Measurements from ENCODE around the gene IFI30. TPM values are rescaled to one million over a fixed set of nuclear protein-coding genes. Genes with fewer than 3 reads are reported as not detected.

IFI30 gene
- total RNA-seq, 1 experiment from 2014 or later: 23.6 TPM

- no peak overlapping the region for H2BK5ac ChIP-seq (ENCODE audit: insufficient read length, low read length)
- H3K27ac Mint-ChIP-seq: no peak overlapping the region
- WGBS (ENCODE audit: extremely low coverage, insufficient read length, low lambda C conversion rate): no CpG with 5 or more reads among the region's 1 CpG
- H4K8ac ChIP-seq (replicated peaks; ENCODE audit: insufficient read length, low read depth, low read length): no peak overlapping the region
- H3K27me3 Mint-ChIP-seq (ENCODE audit: low read depth): no peaks in the 10 kb centered on the region
- H3K56ac ChIP-seq (ENCODE audit: insufficient read length, low read depth, low read length): no peak overlapping the region
- no peak overlapping the region for H3K4me2 ChIP-seq (ENCODE audit: insufficient read depth, insufficient read length, low read length)
- TF ChIP-seq CTCF (conservative IDR thresholded peaks at IDR 0.05): no peak
- H3K4me3 Mint-ChIP-seq: no peak overlapping the region
- no peak overlapping the region for H2BK120ac ChIP-seq (ENCODE audit: low read depth, low read length, poor library complexity, severe bottlenecking)
- no peaks in the 10 kb centered on the region for H3K4me1 Mint-ChIP-seq
- H3K27me3 ChIP-seq (ENCODE audit: insufficient read depth, low read length): no peaks in the 10 kb centered on the region
- H3K36me3 Mint-ChIP-seq (ENCODE audit: insufficient read depth in 1 of 3, low read depth in 3 of 3): peaks cover 17 to 56% (median 53%) of the 10 kb centered on the region in 3 experiments
- no peak overlapping the region for H3K14ac ChIP-seq (ENCODE audit: insufficient read depth, low read length)
- no peak overlapping the region for H4K5ac ChIP-seq (ENCODE audit: insufficient read length, low read depth, low read length)
- no peaks in the 10 kb centered on the region for H3K4me1 ChIP-seq (ENCODE audit: insufficient read depth, low read length)
- H2AK5ac ChIP-seq (ENCODE audit: insufficient read length, low read length): no peak overlapping the region
- H3K23ac ChIP-seq (ENCODE audit: insufficient read length, low read depth, low read length): no peak overlapping the region
- H3K9me3 Mint-ChIP-seq: peaks cover 0 to 4% of the 10 kb centered on the region in 2 experiments; a peak in 1 of 5 replicates
- no peak for DNase-seq
- no peak overlapping the region for H2BK20ac ChIP-seq (ENCODE audit: low read depth, low read length, poor library complexity, severe bottlenecking)
- H3K23me2 ChIP-seq (ENCODE audit: insufficient read length, low read depth, low read length, poor library complexity, severe bottlenecking): no peaks in the 10 kb centered on the region
- H3T11ph ChIP-seq (ENCODE audit: low read length): no peak overlapping the region
- H3K4ac ChIP-seq (ENCODE audit: low read depth, low read length): no peak overlapping the region
- H3K9me3 ChIP-seq (ENCODE audit: control insufficient read depth, low read depth, low read length): no peaks in the 10 kb centered on the region
- no peaks in the 10 kb centered on the region for H3K79me2 ChIP-seq (ENCODE audit: insufficient read depth, low read length)
- H3K9ac ChIP-seq (ENCODE audit: extremely low read depth, insufficient read length, low read length): no peak overlapping the region
- H3K27ac ChIP-seq (ENCODE audit: insufficient read length, low read depth, low read length): no peak overlapping the region
- H2BK15ac ChIP-seq (ENCODE audit: low read depth, low read length): no peak overlapping the region
- no peak overlapping the region for H2BK12ac ChIP-seq (ENCODE audit: insufficient read length, low read depth, low read length)
- H4K20me1 ChIP-seq (ENCODE audit: control insufficient read depth, insufficient read depth, insufficient read length): no peaks in the 10 kb centered on the region
- H3K79me1 ChIP-seq (ENCODE audit: insufficient read depth, low read depth, low read length, poor library complexity, severe bottlenecking): no peaks in the 10 kb centered on the region
- H4K91ac ChIP-seq (ENCODE audit: insufficient read length, low read depth, low read length): no peak overlapping the region
- no peak overlapping the region for H3K18ac ChIP-seq (ENCODE audit: insufficient read length, low read depth, low read length)
- H2AFZ ChIP-seq (ENCODE audit: low read length): no peak overlapping the region
Measured at GRCh38 chr19:18140473-18140872, 33.1 kb upstream of the IFI30 start.
